SK-N-DZ (cell line): Measurements from ENCODE around the gene CCDC150.
"Not testable (repeated sequence)": the region's sequence is repeated elsewhere in the genome, so short reads cannot be mapped to it uniquely, and the experiment has no call there.

ENCODE experiments used
- DNase-seq: peaks from one replicate; pipeline ENCODE4 v3.0.0-alpha.2; 2015; ENCODE audit warnings: low spot score

Gene CCDC150

DNA sequence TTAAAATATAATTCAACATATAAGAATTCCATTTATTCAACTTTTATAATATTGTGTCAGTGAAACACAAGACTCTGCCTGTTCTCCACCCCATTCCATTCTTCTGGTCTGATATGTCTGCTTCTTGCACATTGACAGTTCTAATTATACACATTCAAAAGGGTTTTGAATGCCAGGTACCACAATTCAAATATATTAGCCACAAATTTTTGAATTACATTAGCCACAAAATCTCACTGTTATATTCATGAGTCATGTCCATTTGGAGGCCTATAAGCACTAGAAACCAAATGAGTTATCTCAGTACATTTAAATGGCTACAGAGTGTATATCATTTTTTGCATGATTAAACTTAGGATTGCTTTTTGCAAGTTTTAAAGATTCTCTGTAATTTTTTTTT lies 72.1 kb downstream of the CCDC150 start:
- no peak for DNase-seq

DNA sequence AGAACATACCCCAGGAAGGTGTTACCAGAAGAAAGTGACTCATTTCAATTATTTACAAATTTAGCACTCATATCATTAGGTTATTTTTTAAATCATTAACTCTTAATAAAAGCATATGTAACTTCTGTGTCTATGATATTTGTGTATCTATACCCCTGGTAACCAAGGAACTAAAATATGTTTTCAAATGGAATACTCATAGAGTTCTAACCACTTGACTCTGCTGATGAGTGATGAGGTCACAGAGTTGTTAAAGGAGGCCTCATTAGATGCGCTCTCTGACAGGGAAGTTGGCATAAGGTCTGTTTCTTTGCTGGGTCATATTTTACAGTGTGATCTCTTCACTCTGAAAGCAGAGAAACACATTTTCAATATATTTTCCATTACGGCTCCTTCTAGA lies 73.4 kb downstream of the CCDC150 start:
- no peak for DNase-seq

DNA sequence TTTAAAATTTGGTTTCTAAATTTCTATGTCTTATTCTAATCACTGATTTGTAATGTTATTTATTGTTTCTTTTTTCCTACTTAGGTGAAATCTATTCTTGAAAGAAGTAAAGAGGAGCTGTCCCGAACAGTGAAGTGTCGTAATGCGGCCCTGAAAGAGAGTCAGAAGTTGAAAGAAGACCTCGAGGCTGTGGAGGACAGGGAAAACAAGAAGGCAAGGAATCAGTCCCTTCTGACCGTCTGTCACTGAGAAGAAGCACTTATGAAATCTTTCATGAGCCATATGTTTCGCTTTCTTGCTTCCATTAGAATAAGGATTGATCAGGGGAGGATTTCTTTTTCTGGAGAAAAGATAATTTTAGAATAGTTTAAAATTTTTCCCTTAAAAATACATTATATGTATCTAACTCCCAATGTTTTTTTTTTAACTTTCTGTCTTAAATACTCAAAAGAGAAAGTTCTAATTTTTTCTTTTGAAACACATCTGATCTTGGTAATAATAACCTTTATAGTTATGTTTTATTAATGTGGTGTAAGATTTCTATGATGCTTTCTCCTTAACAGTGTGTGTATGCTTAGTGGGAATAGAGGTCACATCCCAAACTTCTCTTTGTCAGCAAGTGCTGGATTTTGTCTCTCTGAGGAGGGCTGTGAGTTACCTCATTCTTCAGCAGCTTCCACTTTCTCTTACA lies 79.0 kb downstream of the CCDC150 start:
- no peak for DNase-seq

DNA sequence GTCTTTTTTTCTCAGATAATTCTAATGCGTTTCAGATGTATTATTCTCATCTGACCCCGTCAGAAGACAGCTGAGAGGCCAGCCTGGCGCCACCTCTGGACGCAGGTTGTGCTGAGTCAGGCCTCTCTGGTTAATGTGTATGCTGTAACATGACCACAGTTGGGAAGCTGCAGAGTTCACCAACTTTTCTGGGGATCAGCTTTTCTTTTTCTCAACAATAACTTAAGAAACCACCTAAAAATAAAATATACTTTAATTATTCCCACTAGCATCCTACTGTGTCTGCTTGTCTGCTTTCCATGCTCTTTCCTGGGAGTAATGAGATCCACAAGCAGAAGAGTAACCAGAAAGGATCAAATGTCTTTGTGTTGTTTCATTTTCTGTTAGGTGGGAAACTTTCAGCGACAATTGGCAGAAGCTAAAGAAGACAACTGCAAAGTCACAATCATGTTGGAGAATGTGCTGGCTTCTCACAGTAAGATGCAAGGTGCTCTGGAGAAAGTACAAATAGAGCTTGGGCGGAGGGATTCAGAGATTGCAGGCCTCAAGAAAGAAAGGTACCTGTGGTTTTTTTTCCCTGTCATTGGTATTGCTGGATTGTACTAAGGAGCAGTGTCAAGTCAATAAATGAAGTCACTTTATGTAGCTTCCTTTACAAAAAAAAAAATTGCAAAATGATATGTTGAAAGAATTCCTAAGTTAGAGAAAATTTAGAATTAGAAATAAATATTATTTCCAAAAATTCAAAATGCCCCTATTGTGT lies 79.8 kb downstream of the CCDC150 start:
- peak; percentile 5 for DNase-seq

DNA sequence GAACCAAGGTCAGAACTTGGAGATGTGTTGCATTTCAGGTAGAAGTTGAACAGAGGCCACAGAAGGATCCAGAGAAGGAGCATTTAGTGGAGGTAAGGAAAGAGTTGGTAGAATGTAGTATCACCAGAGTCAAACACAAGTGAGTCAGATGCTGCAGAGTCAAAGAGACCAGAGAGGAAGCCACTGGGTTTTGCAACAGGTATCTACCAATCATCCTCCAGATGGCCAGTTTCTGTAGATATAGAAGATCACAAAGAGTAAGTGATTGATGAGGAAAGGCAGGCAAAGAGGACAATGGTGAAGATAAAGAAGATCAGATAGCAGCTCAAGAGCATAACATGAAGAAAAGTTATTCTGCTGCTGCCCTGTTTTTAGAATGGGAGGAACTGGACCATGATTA lies 84.1 kb downstream of the CCDC150 start:
- no peak for DNase-seq

DNA sequence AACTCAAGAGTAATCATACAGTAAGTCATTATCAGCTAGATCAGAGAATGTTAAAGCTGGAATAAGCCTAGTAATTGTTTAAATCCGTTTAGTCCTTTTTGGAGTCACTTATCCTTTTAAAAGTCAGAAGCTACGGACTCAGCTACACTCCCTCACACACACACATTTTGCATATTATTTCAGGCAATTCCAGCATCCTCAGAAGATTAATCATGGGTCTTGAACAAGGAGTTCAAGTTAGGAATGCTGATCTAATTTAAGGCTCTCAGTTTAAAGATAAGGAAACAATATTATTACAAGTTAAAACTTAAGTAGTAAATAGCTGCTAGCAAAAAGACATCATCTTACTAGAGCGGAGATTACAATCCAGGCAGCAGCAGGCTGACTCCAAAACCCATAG lies 85.7 kb downstream of the CCDC150 start:
- DNase-seq: no peak

DNA sequence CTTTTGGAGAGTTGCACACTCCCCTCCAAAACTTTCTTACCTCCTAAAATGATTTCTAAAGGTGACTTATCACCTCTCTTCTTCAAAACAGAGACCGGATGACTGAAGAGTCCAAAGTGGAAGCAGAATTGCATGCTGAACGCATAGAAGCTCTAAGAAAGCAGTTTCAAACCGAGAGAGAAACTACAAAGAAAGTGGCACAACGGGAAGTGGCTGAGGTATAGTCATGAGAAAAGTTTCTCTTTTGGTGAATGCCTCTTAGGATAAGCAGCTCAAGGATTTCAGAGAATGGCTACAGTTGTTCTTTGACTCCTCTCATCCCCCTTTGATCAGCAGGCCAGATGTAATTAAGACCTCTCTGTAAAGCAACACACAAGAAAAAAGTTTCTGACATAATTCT lies 86.4 kb downstream of the CCDC150 start:
- no peak for DNase-seq

DNA sequence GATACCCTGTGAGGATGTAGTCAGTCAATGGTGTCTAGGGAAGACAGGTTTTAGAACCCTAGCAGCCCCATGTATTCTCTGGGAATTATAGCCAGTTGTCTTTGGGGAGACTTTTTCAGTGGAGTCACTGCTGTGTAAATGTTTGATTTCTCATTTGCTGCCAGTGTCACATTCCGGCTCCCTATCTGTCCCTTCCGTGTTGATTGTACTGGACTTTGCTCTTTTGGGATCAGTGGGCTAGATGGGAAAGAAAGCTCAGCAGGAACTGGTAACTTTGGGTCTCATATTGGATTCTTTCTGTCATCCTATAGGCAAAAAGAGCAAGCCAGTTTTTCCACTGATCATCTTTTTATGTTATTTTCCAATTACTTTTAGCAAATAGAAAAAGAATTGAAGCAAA lies 89.9 kb downstream of the CCDC150 start:
- no peak for DNase-seq

DNA sequence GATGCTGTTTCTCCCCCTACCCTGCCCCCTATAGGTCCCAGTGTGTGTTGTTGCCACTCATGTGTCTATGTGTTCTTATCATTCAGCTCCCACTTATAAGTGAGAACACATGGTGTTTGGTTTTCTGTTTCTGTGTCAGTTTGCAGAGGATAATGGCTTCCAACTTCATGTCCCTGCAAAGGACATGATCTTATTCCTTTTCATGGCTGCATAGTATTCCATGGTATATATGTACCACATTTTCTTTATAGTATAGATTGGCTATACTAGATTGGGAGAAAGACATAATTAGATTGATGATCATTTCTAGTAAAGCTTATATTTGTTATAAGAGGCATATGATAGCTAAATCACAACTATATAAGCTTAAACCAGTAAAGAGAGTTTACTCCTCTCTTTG lies 97.1 kb downstream of the CCDC150 start:
- not testable (repeated sequence) for DNase-seq

DNA sequence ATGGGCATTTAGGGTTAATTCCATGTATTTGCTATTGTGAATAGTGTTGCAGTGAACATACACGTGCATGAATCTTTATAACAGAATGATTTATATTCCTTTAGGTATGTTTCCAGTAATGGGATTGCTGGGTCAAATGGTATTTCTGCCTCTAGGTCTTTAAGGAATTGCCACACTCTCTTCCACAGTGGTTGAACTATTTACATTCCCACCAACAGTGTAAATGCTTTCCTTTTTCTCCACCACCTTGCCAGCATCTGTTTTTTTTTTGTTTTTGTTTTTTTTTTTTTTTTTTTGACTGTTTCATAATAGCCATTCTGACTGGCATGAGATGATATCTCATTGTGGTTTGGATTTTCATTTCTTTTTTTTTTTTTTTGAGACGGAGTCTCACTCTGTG lies 97.5 kb downstream of the CCDC150 start:
- DNase-seq: no peak

DNA sequence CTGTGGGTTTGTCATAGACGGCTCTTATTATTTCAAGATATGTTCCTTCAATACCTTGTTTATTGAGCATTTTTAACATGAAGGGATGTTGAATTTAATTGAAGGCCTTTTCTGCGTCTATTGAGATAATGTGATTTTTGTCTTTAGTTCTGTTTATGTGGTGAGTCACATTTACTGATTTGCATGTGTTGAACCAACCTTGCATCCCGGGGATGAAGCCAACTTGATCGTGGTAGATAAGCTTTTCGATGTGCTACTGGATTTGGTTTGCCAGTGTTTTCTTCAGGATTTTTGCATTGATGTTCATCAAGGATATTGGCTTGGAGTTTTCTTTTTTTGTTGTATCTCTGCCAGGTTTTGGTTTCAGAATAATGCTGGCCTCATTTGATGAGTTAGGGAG lies 99.5 kb downstream of the CCDC150 start:
- no peak for DNase-seq

DNA sequence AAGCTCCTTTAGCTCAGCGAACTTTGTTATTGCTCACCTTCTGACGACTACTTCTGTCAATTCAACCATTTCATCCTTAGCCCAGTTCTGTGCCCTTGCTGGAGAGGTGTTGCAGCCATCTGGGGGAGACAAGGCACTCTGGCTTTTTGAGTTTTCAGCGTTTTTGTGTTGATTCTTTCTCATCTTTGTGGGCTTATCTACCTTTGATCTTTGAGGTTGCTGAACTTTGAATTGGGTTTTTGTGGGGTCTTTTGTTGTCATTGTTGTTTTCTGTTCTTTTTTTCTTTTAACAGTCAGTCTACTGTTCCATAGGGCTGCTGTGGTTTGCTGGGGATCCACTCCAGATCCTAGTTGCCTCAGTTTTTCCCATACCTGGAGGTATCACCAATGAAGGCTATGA lies 102.7 kb downstream of the CCDC150 start:
- DNase-seq: no peak

DNA sequence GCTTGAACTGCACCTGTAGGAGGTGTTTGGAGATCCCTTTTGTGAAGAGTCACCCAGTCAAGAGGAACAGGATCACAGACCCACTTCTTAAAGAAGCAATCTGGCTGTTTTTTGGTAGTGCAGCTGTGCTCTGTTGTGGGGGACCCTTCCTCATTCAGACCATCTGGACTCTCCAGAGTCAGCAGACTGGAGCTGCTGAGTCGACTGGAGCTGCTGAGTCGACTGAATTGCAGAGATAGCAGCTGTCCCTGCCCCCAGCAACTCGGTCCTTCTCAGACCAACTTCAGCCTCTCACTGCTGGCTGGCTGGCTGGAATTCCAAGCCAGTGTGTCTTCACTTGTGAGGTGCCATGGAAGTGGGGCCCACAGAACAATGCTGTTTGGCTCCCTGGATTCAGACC lies 103.2 kb downstream of the CCDC150 start:
- no peak for DNase-seq

DNA sequence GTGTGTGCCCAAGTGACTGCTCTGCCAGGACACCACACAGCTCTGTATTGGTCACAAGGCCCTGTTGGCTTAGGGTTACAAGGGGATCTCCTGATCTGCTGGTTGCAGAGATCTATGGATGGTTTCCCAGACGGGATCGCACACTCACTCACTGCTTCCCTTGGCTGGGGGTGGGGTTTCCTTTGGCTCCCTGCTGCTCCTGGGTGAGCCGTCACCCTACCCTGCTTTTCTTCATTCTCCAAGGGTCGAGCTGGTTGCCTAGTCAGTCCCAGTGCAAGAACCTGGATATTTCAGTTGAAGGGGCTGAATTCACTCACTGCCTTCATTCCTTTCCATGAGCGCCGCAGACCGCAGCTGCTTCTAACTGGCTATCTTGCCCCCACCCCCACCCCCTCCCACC lies 103.7 kb downstream of the CCDC150 start:
- DNase-seq: no peak

DNA sequence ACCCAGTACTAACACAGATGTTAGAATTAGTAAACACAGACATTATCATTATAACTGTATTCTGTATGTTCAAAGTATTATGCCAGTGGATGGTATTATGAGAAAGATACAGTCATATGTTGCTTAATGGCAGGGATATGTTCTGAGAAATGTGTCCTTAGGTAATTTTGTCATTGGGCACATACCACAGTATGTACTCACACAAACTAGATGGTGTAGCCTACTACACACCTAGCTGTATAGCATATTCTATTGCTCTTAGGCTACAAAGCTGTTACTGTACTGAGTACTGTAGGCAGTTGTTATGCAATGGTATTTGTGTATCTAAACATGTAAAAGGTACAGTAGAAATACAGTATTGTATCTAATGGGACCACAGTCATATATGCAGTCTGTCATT lies 106.2 kb downstream of the CCDC150 start:
- no peak for DNase-seq

DNA sequence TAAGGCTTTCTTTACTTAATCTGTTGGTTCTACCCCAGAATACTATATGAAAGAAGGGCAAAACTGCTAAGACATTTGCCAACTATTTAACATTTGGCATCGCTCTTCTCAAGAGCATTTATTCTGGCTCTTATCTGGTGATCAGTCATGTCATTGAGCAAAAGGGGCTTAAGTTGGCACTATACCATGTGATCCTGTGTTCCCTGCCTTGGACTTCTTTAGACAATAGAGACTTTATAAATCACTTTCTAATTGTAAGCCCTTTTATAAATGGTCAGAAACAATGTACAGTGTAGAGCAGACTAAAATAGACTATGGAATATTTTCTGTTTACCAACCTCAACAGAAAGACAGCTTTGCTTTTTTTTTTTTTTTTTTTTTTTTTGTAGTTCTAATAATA lies 107.9 kb downstream of the CCDC150 start:
- no peak for DNase-seq

DNA sequence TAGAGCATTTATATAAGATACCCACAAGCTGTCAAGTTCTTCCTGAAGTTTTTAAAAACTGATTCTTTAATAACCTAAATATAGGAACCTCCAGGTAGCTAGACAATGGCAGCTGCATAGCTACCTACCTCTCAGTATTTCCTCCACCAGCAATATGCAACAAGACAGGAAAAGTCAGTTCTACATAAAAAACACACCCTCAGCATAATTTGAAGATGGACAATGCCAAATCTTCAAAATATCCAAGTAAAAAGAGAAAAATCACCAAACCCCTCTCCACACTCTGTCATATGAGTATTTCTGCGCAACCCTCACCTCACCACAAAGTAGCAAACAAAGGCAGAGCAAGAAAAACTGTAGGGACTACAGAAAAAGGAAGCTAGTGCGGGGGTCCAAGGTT lies 108.6 kb downstream of the CCDC150 start:
- DNase-seq: no peak

DNA sequence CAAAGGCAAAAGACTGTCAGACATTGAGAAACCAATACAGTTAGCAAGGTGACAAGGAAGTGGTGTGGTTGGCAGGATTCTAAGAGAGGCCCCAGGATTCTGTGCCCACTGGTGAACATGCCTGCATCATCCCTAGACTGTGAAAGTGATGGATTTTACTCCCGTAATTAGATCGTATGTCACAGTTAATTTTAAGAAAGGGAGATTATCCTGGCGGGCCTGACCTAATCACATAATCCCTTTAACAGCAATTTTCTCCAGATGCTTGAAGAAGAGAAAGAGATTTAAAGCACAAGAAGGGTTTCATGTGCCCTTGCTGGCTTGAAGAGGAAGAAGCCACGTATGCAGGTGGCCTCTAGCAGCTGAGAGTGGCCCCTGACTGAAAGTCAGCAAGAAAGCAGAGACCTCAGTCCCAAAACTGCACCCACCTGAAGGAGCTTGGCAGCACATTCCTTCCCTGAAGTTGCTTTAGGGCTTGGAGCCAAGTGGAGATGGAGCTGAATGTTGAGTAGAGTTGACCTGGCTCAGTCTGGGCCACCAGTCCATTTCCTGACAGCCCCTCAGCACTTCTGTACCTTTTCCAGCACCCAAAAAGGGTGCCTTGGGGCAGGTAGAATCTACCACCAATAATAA lies 110.9 kb downstream of the CCDC150 start:
- peak; percentile 88 for DNase-seq

DNA sequence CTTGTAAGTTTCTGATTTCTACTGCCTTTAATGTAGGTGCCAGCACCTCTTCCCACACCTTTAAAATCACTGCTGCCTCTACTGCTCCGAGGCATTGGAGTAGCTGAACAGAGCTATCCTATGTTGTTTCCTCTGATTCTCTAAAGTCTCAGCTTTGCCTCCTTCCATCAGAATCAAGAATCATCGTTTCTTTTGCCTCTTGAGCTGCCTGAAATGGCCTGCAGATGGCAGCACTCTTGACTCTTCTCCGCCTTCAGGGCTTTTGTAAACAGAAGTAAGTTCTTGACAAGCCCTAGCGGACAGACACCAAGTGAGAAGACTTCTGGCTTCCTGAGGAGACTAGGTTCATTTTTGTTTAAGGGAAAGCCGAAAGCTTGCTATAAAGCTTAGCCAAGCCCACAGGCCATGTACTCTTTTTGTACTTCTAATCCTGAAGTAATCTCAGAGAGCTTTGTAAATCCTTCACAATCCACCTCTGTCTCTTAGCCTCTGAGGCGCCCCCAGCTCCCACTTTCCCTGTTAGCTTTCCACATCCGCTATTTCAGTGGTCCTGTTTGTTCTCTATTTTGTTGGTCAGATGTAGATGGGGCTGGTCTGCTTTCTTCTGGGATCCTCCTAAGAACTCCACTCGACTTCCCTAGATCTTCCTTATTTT lies 111.6 kb downstream of the CCDC150 start:
- DNase-seq: peak; percentile 73

DNA sequence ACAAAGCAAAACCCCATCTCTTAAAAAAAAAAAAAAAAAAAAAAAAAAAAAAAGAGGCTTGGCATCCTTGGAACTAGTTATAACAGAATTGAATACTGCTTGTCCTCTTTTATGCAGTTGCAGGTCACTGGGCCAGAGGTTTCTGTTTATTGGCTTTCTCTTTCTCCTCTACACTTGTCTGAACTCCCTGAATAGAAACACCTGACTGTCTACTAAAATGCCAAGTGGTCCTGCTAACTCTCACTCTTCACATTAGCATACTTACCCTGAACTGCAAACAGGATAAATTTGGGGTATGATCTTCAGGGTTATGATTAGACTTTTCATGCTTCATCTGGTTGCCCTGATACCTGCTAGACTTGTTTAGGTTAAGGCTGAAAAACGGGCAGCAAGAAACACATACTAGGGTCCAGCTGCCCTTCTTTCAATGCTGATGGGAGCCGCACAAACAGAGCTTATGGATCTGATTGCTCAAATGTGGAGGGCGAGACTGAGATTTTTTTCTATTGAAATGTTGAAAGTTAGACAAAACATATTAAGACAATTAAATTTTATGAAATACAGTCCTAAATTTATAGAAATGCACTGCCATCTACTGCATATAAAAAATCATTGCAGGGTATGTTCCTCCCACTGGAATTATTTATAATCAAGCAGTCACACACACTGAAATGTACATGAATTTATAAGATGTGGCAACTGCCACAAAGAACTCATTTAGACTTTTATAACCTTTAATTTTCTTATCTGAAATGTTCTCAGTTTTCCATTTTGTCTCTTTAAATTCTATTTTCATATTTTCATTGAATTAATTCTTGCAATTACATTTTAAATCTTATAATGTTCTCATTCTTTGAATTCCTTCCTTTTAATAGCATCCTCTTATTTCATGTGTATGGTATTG lies 119.2 kb downstream of the CCDC150 start:
- no peak for DNase-seq

DNA sequence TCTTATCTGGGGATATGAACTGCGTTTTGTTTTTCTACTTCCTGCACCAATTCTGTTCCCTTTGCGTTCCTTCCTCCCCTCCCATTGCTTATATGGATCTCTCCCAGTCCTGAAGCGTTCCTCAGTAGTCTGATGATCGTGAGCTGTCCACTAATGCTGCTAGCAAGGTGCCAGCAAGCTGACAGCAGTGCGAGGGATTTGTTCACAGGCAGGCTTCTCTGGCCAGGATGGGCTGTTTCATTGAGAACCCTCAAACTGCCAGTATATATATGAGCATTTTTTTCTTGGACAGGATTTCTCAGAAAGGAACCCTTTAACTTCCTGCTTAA lies 119.8 kb downstream of the CCDC150 start:
- DNase-seq: no peak

DNA sequence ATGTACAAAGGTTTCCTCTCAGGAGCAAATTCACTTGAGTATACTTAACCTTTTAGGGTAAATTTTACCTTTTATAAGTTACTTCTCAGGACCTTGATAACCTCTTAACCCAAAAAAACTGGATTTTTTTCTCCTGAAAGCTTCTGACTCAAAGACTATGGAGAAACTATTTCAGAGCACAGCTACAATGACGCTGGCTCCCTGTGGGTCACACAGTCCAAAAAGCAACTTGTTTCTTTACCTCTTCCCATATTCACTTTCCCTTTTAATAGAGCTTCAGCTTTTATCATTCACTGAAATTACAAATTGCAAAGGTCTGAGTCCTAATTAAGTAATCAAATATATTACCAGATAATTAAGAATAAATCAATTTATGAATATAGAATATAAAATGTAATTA lies 127.6 kb downstream of the CCDC150 start:
- DNase-seq: no peak
